Liver (tissue), 9 donors: ENCODE data around the gene ADARB1. TPM values are rescaled to one million over a fixed set of nuclear protein-coding genes. Genes with fewer than 3 reads are reported as not detected.

ENCODE experiments used
- DNase-seq: peaks from one replicate; pipeline ENCODE4 v3.0.0-alpha.2; 2017; ENCODE audit warnings: low spot score
- H3K27ac ChIP-seq, 2 donors: one replicate each; pipeline ENCODE4 v1.7.0; 2013; ENCODE audit warnings: inconsistent platforms in 2 of 2, low read length in 2 of 2, control low read depth in 1 of 2, low read depth in 1 of 2, mild to moderate bottlenecking in 1 of 2
- H3K27me3 ChIP-seq, 4 donors: one replicate each; pipeline versions ENCODE4 v1.6.1 to v1.7.0; 2013; ENCODE audit warnings: low read length in 3 of 4, inconsistent platforms in 1 of 4, mild to moderate bottlenecking in 1 of 4, moderate library complexity in 1 of 4; ENCODE audit not compliant: control insufficient read depth in 4 of 4, insufficient read depth in 4 of 4
- H3K36me3 ChIP-seq, 4 donors: one replicate each; pipeline versions ENCODE4 v1.6.1 to v1.7.0; 2013; ENCODE audit warnings: low read length in 3 of 4, mild to moderate bottlenecking in 3 of 4, low read depth in 1 of 4, moderate library complexity in 1 of 4; ENCODE audit not compliant: control insufficient read depth in 4 of 4, insufficient read depth in 3 of 4
- H3K4me1 ChIP-seq, 4 donors: one replicate each; pipeline versions ENCODE4 v1.6.1 to v1.7.0; 2013; ENCODE audit warnings: low read length in 3 of 4, mild to moderate bottlenecking in 3 of 4, moderate library complexity in 1 of 4; ENCODE audit not compliant: control insufficient read depth in 4 of 4, insufficient read depth in 4 of 4
- H3K4me3 ChIP-seq, 3 donors: one replicate each; pipeline versions ENCODE4 v1.6.1 to v1.7.0; 2013; ENCODE audit warnings: low read length in 3 of 3, control low read depth in 1 of 3, low read depth in 1 of 3, mild to moderate bottlenecking in 1 of 3
- H3K9ac ChIP-seq, 2 donors: one replicate each; pipeline ENCODE4 v1.7.0; 2013; ENCODE audit warnings: low read length in 2 of 2, mild to moderate bottlenecking in 2 of 2, moderate library complexity in 2 of 2, control low read depth in 1 of 2, low read depth in 1 of 2
- H3K9me3 ChIP-seq, 4 donors: one replicate each; pipeline versions ENCODE4 v1.6.1 to v1.7.0; 2013; ENCODE audit warnings: low read length in 3 of 4; ENCODE audit not compliant: control insufficient read depth in 4 of 4
- EGR1 ChIP-seq, 2 donors: IDR thresholded peaks; 2 replicates each; pipeline ENCODE4 v1.6.1; 2016 to 2018; ENCODE audit warnings: antibody characterized with exemption in 2 of 2, low read depth in 2 of 2
- FOXA1 ChIP-seq: IDR thresholded peaks from 2 replicates; pipeline ENCODE4 v1.6.1; 2016; ENCODE audit warnings: antibody characterized with exemption
- FOXA2 ChIP-seq: IDR thresholded peaks from 2 replicates; pipeline ENCODE4 v1.6.1; 2016; ENCODE audit warnings: antibody characterized with exemption
- GABPA ChIP-seq, 2 donors: IDR thresholded peaks in 1 of 2; conservative IDR thresholded peaks in 1 of 2; 2 replicates each; pipeline ENCODE4 v1.6.1; 2016; ENCODE audit warnings: antibody characterized with exemption in 2 of 2, mild to moderate bottlenecking in 1 of 2, moderate library complexity in 1 of 2
- HNF4A ChIP-seq, 2 donors: conservative IDR thresholded peaks; 2 replicates each; pipeline ENCODE4 v1.6.1; 2016; ENCODE audit warnings: antibody characterized with exemption in 2 of 2, mild to moderate bottlenecking in 2 of 2
- HNF4G ChIP-seq: IDR thresholded peaks from 2 replicates; pipeline ENCODE4 v1.6.1; 2016; ENCODE audit warnings: antibody characterized with exemption
- JUND ChIP-seq, 2 donors: IDR thresholded peaks; 2 replicates each; pipeline ENCODE4 v1.6.1; 2016; ENCODE audit warnings: antibody characterized with exemption in 2 of 2
- NR2F2 ChIP-seq: IDR thresholded peaks from 2 replicates; pipeline ENCODE4 v1.6.1; 2016; ENCODE audit warnings: antibody characterized with exemption
- RAD21 ChIP-seq, 2 donors: IDR thresholded peaks; 2 replicates each; pipeline ENCODE4 v1.6.1; 2016; ENCODE audit warnings: antibody characterized with exemption in 2 of 2, mild to moderate bottlenecking in 2 of 2
- RXRA ChIP-seq, 2 donors: IDR thresholded peaks; 2 replicates each; pipeline ENCODE4 v1.6.1; 2017 to 2018; ENCODE audit warnings: antibody characterized with exemption in 2 of 2, mild to moderate bottlenecking in 1 of 2
- TAF1 ChIP-seq: conservative IDR thresholded peaks from 2 replicates; pipeline ENCODE4 v1.6.1; 2016; ENCODE audit warnings: antibody characterized with exemption, mild to moderate bottlenecking
- YY1 ChIP-seq: IDR thresholded peaks from 2 replicates; pipeline ENCODE4 v1.6.1; 2016; ENCODE audit warnings: antibody characterized with exemption, mild to moderate bottlenecking
- WGBS: extraction: QIAGEN DNeasy Blood & Tissue Kit; methylation state at CpG from one replicate; pipeline ENCODE4 v1.1.7; 2013; 5-methylcytosine and 5-hydroxymethylcytosine counted together
- polyA plus RNA-seq, 2 donors: library from polyadenylated mRNA; stranded (reverse) in 1 of 2; unstranded in 1 of 2; fragments of 200-250 nt in 1 of 2; fragments of >200 nt in 1 of 2; fragmentation: Nextera tagmentation in 1 of 2; extraction: Ambion mirVana in 1 of 2; gene quantifications; one replicate each; pipeline versions ENCODE4 v1.2.1 to v1.2.3, GENCODE V29; 2013 to 2015
- total RNA-seq, 2 donors: library from RNA; depleted of rRNA; stranded (reverse); fragments of >200 nt; gene quantifications; one replicate each; pipeline ENCODE4 v1.2.3, GENCODE V29; 2014
- TF ChIP-seq, protein P1 (sequence below): IDR thresholded peaks from 2 replicates; pipeline ENCODE4 v1.6.1; 2016; ENCODE audit warnings: antibody characterized with exemption
- TF ChIP-seq, protein P2 (sequence below): fragments of 150-350 bp; IDR thresholded peaks from 2 replicates; pipeline ENCODE4 v1.5.1; 2017; ENCODE audit warnings: improper control_type of control experiment, low read depth, low read length; ENCODE audit not compliant: missing input control
- TF ChIP-seq, protein P3 (sequence below): IDR thresholded peaks from 2 replicates; pipeline ENCODE4 v1.6.1; 2016; ENCODE audit warnings: antibody characterized with exemption
- TF ChIP-seq, protein P4 (sequence below): IDR thresholded peaks from 2 replicates; pipeline ENCODE4 v1.6.1; 2016; ENCODE audit warnings: antibody characterized with exemption
- donor health status: healthy.
- donor health status: healthy.
- donor health status: healthy.
- donor health status: healthy.
- donor health status: healthy.

Gene ADARB1
- total and polyA plus RNA-seq, 4 donors = 1.6 to 7.8 (median 2.9) TPM

DNA sequence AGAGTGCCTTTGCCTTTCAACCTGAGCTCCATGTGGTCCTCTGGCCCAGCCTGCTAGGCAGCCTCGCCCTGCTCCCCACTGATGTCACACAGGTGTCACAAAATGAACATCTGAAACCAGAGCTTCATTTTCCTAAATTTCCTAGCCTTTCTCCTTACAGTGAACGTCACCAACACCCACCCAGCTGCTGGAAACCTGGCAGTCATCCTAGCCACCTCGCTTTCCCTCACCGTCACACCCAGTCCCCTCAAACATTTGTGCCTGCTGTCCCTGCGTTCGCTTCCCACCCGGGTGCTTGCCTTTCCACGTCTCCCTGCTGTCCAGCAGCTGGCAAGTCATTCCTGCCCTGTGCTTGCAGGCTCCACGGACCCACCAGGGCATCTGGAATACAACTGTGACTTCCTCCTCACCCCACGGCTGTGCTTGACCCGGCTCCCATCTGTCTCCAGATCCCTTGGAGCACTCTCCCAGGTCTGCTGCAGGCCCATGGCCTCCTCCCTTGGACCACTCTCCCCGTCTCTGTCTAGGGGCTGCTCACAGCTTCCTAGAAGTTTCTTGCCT lies 23.5 kb downstream of the ADARB1 start (continued):
- TF ChIP-seq, protein P1, sequence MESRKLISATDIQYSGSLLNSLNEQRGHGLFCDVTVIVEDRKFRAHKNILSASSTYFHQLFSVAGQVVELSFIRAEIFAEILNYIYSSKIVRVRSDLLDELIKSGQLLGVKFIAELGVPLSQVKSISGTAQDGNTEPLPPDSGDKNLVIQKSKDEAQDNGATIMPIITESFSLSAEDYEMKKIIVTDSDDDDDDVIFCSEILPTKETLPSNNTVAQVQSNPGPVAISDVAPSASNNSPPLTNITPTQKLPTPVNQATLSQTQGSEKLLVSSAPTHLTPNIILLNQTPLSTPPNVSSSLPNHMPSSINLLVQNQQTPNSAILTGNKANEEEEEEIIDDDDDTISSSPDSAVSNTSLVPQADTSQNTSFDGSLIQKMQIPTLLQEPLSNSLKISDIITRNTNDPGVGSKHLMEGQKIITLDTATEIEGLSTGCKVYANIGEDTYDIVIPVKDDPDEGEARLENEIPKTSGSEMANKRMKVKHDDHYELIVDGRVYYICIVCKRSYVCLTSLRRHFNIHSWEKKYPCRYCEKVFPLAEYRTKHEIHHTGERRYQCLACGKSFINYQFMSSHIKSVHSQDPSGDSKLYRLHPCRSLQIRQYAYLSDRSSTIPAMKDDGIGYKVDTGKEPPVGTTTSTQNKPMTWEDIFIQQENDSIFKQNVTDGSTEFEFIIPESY = no peak

DNA sequence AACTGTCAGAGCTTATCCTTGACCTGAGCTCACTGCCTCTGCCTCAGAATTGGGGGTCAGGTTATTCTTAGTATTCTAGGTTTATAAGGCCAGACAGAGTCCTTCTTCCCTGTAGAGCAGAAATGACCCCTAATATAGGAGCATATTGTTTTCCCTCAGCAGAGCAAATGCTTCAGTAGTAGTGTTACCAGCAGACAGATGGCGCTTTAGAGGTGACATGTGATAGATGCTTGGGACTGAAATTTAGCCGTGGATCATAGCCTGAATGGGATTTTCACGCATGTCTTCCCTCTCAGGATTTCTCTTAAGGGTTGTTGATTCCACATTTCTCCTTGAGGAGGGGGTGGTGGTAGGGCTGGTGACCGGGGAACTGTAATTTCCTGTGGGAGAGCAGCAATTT lies 24.5 kb downstream of the ADARB1 start:
- Histone ChIP-seq H3K4me3 (no peak overlapping the region), H3K9ac (no peak overlapping the region), H3K36me3 (no peaks in the 10 kb centered on the region), H3K4me1 (peaks cover 0 to 8% (median 4%) of the 10 kb centered on the region in 4 donors), H3K27ac (no peak overlapping the region), H3K9me3 (no peaks in the 10 kb centered on the region), H3K27me3 (no peaks in the 10 kb centered on the region)
- no peak for DNase-seq
- TF ChIP-seq RAD21 (IDR thresholded peaks at IDR 0.05) = peak in 1 of 2 donors; percentile 16
- no peak for TF ChIP-seq FOXA2
- no peak for TF ChIP-seq FOXA1
- no peak for TF ChIP-seq HNF4G
- TF ChIP-seq GABPA (IDR thresholded peaks at IDR 0.05 in 1 of 2, conservative IDR thresholded peaks at IDR 0.05 in 1 of 2) = no peak
- TF ChIP-seq, protein P2, sequence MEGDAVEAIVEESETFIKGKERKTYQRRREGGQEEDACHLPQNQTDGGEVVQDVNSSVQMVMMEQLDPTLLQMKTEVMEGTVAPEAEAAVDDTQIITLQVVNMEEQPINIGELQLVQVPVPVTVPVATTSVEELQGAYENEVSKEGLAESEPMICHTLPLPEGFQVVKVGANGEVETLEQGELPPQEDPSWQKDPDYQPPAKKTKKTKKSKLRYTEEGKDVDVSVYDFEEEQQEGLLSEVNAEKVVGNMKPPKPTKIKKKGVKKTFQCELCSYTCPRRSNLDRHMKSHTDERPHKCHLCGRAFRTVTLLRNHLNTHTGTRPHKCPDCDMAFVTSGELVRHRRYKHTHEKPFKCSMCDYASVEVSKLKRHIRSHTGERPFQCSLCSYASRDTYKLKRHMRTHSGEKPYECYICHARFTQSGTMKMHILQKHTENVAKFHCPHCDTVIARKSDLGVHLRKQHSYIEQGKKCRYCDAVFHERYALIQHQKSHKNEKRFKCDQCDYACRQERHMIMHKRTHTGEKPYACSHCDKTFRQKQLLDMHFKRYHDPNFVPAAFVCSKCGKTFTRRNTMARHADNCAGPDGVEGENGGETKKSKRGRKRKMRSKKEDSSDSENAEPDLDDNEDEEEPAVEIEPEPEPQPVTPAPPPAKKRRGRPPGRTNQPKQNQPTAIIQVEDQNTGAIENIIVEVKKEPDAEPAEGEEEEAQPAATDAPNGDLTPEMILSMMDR = peak; percentile 26
- TF ChIP-seq, protein P1 = no peak
- TF ChIP-seq TAF1 = no peak
- TF ChIP-seq, protein P3, sequence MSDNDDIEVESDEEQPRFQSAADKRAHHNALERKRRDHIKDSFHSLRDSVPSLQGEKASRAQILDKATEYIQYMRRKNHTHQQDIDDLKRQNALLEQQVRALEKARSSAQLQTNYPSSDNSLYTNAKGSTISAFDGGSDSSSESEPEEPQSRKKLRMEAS = no peak
- no peak for TF ChIP-seq YY1
- TF ChIP-seq EGR1 (IDR thresholded peaks at IDR 0.05; ENCODE audit: low read depth in 2 of 2) = no peak
- TF ChIP-seq NR2F2 = no peak
- TF ChIP-seq JUND (IDR thresholded peaks at IDR 0.05) = no peak
- 70% methylated on average over 4 of the region's 4 CpGs for WGBS

DNA sequence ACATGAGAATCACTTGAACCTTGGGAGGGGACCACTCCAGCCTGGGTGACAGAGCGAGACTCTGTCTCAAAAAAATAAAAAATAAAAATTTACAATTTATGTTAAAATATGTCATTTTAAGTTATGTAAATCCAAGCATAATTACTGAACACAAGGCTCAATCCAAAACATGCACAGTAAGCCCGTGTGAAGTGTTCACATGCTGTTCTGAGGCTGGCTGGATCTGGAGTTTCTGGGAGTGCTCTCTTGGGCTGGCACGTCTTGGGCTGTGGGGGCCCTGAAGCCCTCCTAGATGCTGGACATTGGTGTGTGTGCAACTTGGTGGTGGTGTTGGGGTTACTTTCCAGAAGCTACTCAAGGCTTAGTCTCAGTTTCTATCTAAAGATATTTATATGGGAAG lies 25.2 kb downstream of the ADARB1 start:
- Histone ChIP-seq H3K9me3 (no peaks in the 10 kb centered on the region), H3K27ac (no peak overlapping the region), H3K4me3 (no peak overlapping the region), H3K27me3 (no peaks in the 10 kb centered on the region), H3K36me3 (no peaks in the 10 kb centered on the region), H3K4me1 (peaks cover 2 to 14% (median 6%) of the 10 kb centered on the region in 4 donors), H3K9ac (no peak overlapping the region)
- 94% methylated on average over 3 of the region's 3 CpGs for WGBS
- DNase-seq = no peak
- no peak for TF ChIP-seq YY1
- TF ChIP-seq TAF1 = no peak
- TF ChIP-seq HNF4A (conservative IDR thresholded peaks at IDR 0.05) = no peak
- TF ChIP-seq, protein P2 = no peak
- TF ChIP-seq, protein P1 = no peak
- TF ChIP-seq, protein P3 = no peak
- no peak for TF ChIP-seq EGR1 (IDR thresholded peaks at IDR 0.05; ENCODE audit: low read depth in 2 of 2)
- TF ChIP-seq, protein P4, sequence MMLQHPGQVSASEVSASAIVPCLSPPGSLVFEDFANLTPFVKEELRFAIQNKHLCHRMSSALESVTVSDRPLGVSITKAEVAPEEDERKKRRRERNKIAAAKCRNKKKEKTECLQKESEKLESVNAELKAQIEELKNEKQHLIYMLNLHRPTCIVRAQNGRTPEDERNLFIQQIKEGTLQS = no peak
- no peak for TF ChIP-seq GABPA (IDR thresholded peaks at IDR 0.05 in 1 of 2, conservative IDR thresholded peaks at IDR 0.05 in 1 of 2)
- no peak for TF ChIP-seq NR2F2
- TF ChIP-seq RXRA (IDR thresholded peaks at IDR 0.05) = no peak
